Neuronal stem cell (in vitro differentiated cells): ENCODE results near the gene DCC.

Source experiments
- DNase-seq: peaks from one replicate; pipeline ENCODE4 v3.0.0-alpha.2; 2013; ENCODE audit warnings: low spot score
- H2AFZ ChIP-seq: one replicate; pipeline ENCODE4 v1.6.1; 2013; ENCODE audit warnings: mild to moderate bottlenecking, low read length, inconsistent platforms
- H2AK5ac ChIP-seq: 2 replicates; pipeline ENCODE4 v1.6.1; 2013; ENCODE audit warnings: low read depth, mild to moderate bottlenecking, inconsistent platforms, low read length, moderate library complexity, mixed read lengths
- H2BK120ac ChIP-seq: 2 replicates; pipeline ENCODE4 v1.6.1; 2013; ENCODE audit warnings: low read depth, mild to moderate bottlenecking, inconsistent platforms, low read length, moderate library complexity, mixed read lengths
- H2BK12ac ChIP-seq: one replicate; pipeline ENCODE4 v1.6.1; 2013; ENCODE audit warnings: low read length, inconsistent platforms
- H2BK15ac ChIP-seq: 2 replicates; pipeline ENCODE4 v1.6.1; 2013; ENCODE audit warnings: mild to moderate bottlenecking, low read length, inconsistent platforms, mixed read lengths
- H2BK5ac ChIP-seq: one replicate; pipeline ENCODE4 v1.6.1; 2013; ENCODE audit warnings: inconsistent platforms, mild to moderate bottlenecking, low read length, moderate library complexity
- H3K14ac ChIP-seq: one replicate; pipeline ENCODE4 v1.6.1; 2013; ENCODE audit warnings: low read length, inconsistent platforms
- H3K18ac ChIP-seq: 2 replicates; pipeline ENCODE4 v1.6.1; 2013; ENCODE audit warnings: low read length, inconsistent platforms
- H3K23ac ChIP-seq: 2 replicates; pipeline ENCODE4 v1.6.1; 2013; ENCODE audit warnings: low read depth, mild to moderate bottlenecking, mixed read lengths, low read length, inconsistent platforms; ENCODE audit not compliant: poor library complexity
- H3K27ac ChIP-seq: replicated peaks from 3 replicates; pipeline ENCODE4 v1.5.1; 2013; ENCODE audit warnings: low read length, inconsistent platforms
- H3K27me3 ChIP-seq, 3 experiments: 2 replicates each; pipeline ENCODE4 v1.6.1; 2013; ENCODE audit warnings: low read length in 3 of 3, mild to moderate bottlenecking in 2 of 3, inconsistent platforms in 1 of 3, low read depth in 1 of 3, mixed read lengths in 1 of 3, moderate library complexity in 1 of 3; ENCODE audit not compliant: control insufficient read depth in 3 of 3, insufficient read depth in 3 of 3
- H3K36me3 ChIP-seq, 2 donors: replicated peaks in 1 of 2; 2 replicates each; pipeline ENCODE4 v1.6.1; 2013; ENCODE audit warnings: low read length in 2 of 2; ENCODE audit not compliant: control insufficient read depth in 2 of 2, insufficient read depth in 2 of 2
- H3K4ac ChIP-seq: 2 replicates; pipeline ENCODE4 v1.6.1; 2013; ENCODE audit warnings: inconsistent platforms, mild to moderate bottlenecking, low read length, moderate library complexity
- H3K4me1 ChIP-seq, 2 donors: 1 replicate in 1 of 2; 2 replicates in 1 of 2; pipeline ENCODE4 v1.6.1; 2013; ENCODE audit warnings: low read length in 2 of 2, low read depth in 1 of 2; ENCODE audit not compliant: control insufficient read depth in 2 of 2, insufficient read depth in 1 of 2
- H3K4me2 ChIP-seq: one replicate; pipeline ENCODE4 v1.6.1; 2013; ENCODE audit warnings: mild to moderate bottlenecking, low read length, inconsistent platforms; ENCODE audit not compliant: insufficient read depth, poor library complexity, severe bottlenecking
- H3K4me3 ChIP-seq, 2 donors: 2 replicates each; pipeline ENCODE4 v1.5.1; 2013; ENCODE audit warnings: low read length in 2 of 2, mild to moderate bottlenecking in 2 of 2, inconsistent platforms in 1 of 2, moderate library complexity in 1 of 2
- H3K79me1 ChIP-seq: one replicate; pipeline ENCODE4 v1.6.1; 2013; ENCODE audit warnings: low read depth, mild to moderate bottlenecking, inconsistent platforms, low read length, moderate library complexity
- H3K9ac ChIP-seq: one replicate; pipeline ENCODE4 v1.6.1; 2013; ENCODE audit warnings: mild to moderate bottlenecking, low read depth, low read length, inconsistent platforms; ENCODE audit not compliant: poor library complexity
- H3K9me3 ChIP-seq, 2 donors: replicated peaks in 1 of 2; 2 replicates each; pipeline versions ENCODE3 to v1.6.1; 2013; ENCODE audit warnings: low read length in 2 of 2, mild to moderate bottlenecking in 2 of 2, inconsistent platforms in 1 of 2, low read depth in 1 of 2, mixed read lengths in 1 of 2, moderate library complexity in 1 of 2; ENCODE audit not compliant: control insufficient read depth in 2 of 2, insufficient read depth in 1 of 2
- H4K8ac ChIP-seq: one replicate; pipeline ENCODE4 v1.6.1; 2013; ENCODE audit warnings: low read depth, mild to moderate bottlenecking, inconsistent platforms, low read length, moderate library complexity
- H4K91ac ChIP-seq: one replicate; pipeline ENCODE4 v1.6.1; 2013; ENCODE audit warnings: low read length, low read depth, mild to moderate bottlenecking, inconsistent platforms; ENCODE audit not compliant: poor library complexity
- WGBS, 2 donors: extraction: QIAGEN DNeasy Blood & Tissue Kit; methylation state at CpG; one replicate each; pipeline ENCODE4 v1.1.7; 2013; ENCODE audit warnings: missing lambda C conversion rate in 2 of 2, mixed read lengths in 1 of 2; ENCODE audit not compliant: insufficient read length in 2 of 2, insufficient replicate concordance in 1 of 2; ENCODE audit errors: extremely low coverage in 2 of 2; 5-methylcytosine and 5-hydroxymethylcytosine counted together

Gene DCC

GRCh38 chr18:52433797-52434196 lies 93.8 kb downstream of the DCC start:
- Histone ChIP-seq H3K9ac (no peak overlapping the region), H3K9me3 (no peaks in the 10 kb centered on the region), H2BK120ac (no peak overlapping the region), H4K91ac (no peak overlapping the region), H4K8ac (no peak overlapping the region), H3K4me1 (peaks cover 0 to 3% of the 10 kb centered on the region in 2 donors), H2BK15ac (no peak overlapping the region), H3K79me1 (no peaks in the 10 kb centered on the region), H2AK5ac (no peak overlapping the region), H3K4me2 (no peak overlapping the region), H3K36me3 (no peaks in the 10 kb centered on the region), H3K4me3 (no peak overlapping the region), H2BK5ac (no peak overlapping the region), H3K4ac (no peak overlapping the region), H3K14ac (no peak overlapping the region), H2AFZ (no peak overlapping the region), H2BK12ac (no peak overlapping the region), H3K27ac (no peak overlapping the region), H3K18ac (no peak overlapping the region), H3K27me3 (no peaks in the 10 kb centered on the region), H3K23ac (no peak overlapping the region)
- DNase-seq: no peak

GRCh38 chr18:52435301-52435700 lies 95.3 kb downstream of the DCC start:
- H2BK5ac ChIP-seq: no peak overlapping the region
- peak; percentile 18 for DNase-seq
- no peak overlapping the region for H3K4ac ChIP-seq
- no peak overlapping the region for H2AK5ac ChIP-seq
- no peaks in the 10 kb centered on the region for H3K27me3 ChIP-seq
- H3K4me1 ChIP-seq: peaks cover 0 to 5% of the 10 kb centered on the region in 2 donors
- no peak overlapping the region for H3K27ac ChIP-seq
- H3K18ac ChIP-seq: no peak overlapping the region
- H3K14ac ChIP-seq: no peak overlapping the region
- H4K8ac ChIP-seq: no peak overlapping the region
- no CpG with 5 or more reads among the region's 7 CpGs for WGBS, 2 donors
- no peak overlapping the region for H4K91ac ChIP-seq
- no peaks in the 10 kb centered on the region for H3K79me1 ChIP-seq
- H2BK15ac ChIP-seq: no peak overlapping the region
- no peak overlapping the region for H3K9ac ChIP-seq
- no peak overlapping the region for H2BK12ac ChIP-seq
- no peak overlapping the region for H2AFZ ChIP-seq
- H3K36me3 ChIP-seq: no peaks in the 10 kb centered on the region
- no peak overlapping the region for H3K4me3 ChIP-seq
- H3K4me2 ChIP-seq: no peak overlapping the region
- H3K23ac ChIP-seq: no peak overlapping the region
- no peaks in the 10 kb centered on the region for H3K9me3 ChIP-seq
- no peak overlapping the region for H2BK120ac ChIP-seq

- Histone ChIP-seq H3K4me3 (no peak overlapping the region), H3K23ac (no peak overlapping the region), H2BK15ac (no peak overlapping the region), H4K8ac (no peak overlapping the region), H3K4me2 (no peak overlapping the region), H3K27me3 (no peaks in the 10 kb centered on the region), H3K18ac (no peak overlapping the region), H2BK12ac (no peak overlapping the region), H3K14ac (no peak overlapping the region), H3K9me3 (no peaks in the 10 kb centered on the region), H3K27ac (no peak overlapping the region), H3K36me3 (no peaks in the 10 kb centered on the region), H3K79me1 (no peaks in the 10 kb centered on the region), H2BK5ac (no peak overlapping the region), H2AFZ (no peak overlapping the region), H3K9ac (no peak overlapping the region), H2BK120ac (no peak overlapping the region), H4K91ac (no peak overlapping the region), H3K4ac (no peak overlapping the region), H3K4me1 (peaks cover 0 to 5% of the 10 kb centered on the region in 2 donors), H2AK5ac (no peak overlapping the region)
- no peak for DNase-seq
These were observed 97.2 kb downstream of the DCC start for GRCh38 chr18:52437161-52437560.

GRCh38 chr18:52439457-52439856 lies 99.5 kb downstream of the DCC start:
- H2BK5ac ChIP-seq: no peak overlapping the region
- no peak overlapping the region for H3K4me2 ChIP-seq
- H3K4ac ChIP-seq: no peak overlapping the region
- H2BK12ac ChIP-seq: no peak overlapping the region
- WGBS, 2 donors: no CpG with 5 or more reads among the region's 4 CpGs
- no peak overlapping the region for H2BK120ac ChIP-seq
- no peak overlapping the region for H3K4me3 ChIP-seq
- H3K79me1 ChIP-seq: no peaks in the 10 kb centered on the region
- H3K9me3 ChIP-seq: no peaks in the 10 kb centered on the region
- H3K36me3 ChIP-seq: no peaks in the 10 kb centered on the region
- H3K9ac ChIP-seq: no peak overlapping the region
- no peak overlapping the region for H3K23ac ChIP-seq
- no peak overlapping the region for H3K14ac ChIP-seq
- H4K91ac ChIP-seq: no peak overlapping the region
- no peak overlapping the region for H2AK5ac ChIP-seq
- peaks cover 0 to 5% of the 10 kb centered on the region in 2 donors for H3K4me1 ChIP-seq
- H4K8ac ChIP-seq: no peak overlapping the region
- H2BK15ac ChIP-seq: no peak overlapping the region
- no peak overlapping the region for H3K18ac ChIP-seq
- H2AFZ ChIP-seq: no peak overlapping the region
- no peaks in the 10 kb centered on the region for H3K27me3 ChIP-seq
- DNase-seq: no peak
- H3K27ac ChIP-seq: no peak overlapping the region
